T-helper 17 cell (primary cell): ENCODE measurements around the gene TOM1. TPM values are rescaled to one million over a fixed set of nuclear protein-coding genes. Genes with fewer than 3 reads are reported as not detected.

ENCODE experiments used
- ATAC-seq: fragments of 150-1000 bp; cut with Tn5 transposase; 2 replicates; pipeline ENCODE4 v1.10.0; 2021; ENCODE audit warnings: mild to moderate bottlenecking, moderate library complexity
- DNase-seq, 3 donors: peaks; one replicate each; pipeline versions ENCODE4 v3.0.0 to v3.0.0-alpha.2; 2020 to 2021
- H3K9me3 ChIP-seq: one replicate; pipeline ENCODE4 v1.7.0; 2013; ENCODE audit warnings: low read length, mild to moderate bottlenecking; ENCODE audit not compliant: control insufficient read depth, poor library complexity, severe bottlenecking
- H3K27ac Mint-ChIP-seq: one replicate; pipeline ENCODE4 v1.8.0; 2022; ENCODE audit warnings: mild to moderate bottlenecking, moderate library complexity, mixed read lengths
- H3K27me3 Mint-ChIP-seq: one replicate; pipeline ENCODE4 v1.8.0; 2022; ENCODE audit warnings: mixed read lengths
- H3K36me3 Mint-ChIP-seq: one replicate; pipeline ENCODE4 v1.8.0; 2022; ENCODE audit warnings: low read depth, mixed read lengths
- H3K4me1 Mint-ChIP-seq: one replicate; pipeline ENCODE4 v1.8.0; 2022; ENCODE audit warnings: mild to moderate bottlenecking, mixed read lengths
- H3K4me3 Mint-ChIP-seq: one replicate; pipeline ENCODE4 v1.8.0; 2022; ENCODE audit warnings: mild to moderate bottlenecking, moderate library complexity, mixed read lengths
- total RNA-seq, 4 donors: library from RNA in 2 of 4; stranded (reverse) in 2 of 4; gene quantifications; one replicate each; pipeline ENCODE4 v1.2.3 and lab custom pipeline; 2022 to 2026

Gene TOM1
- total RNA-seq, 2 donors from 2014 or later: 166 to 178 TPM

DNA sequence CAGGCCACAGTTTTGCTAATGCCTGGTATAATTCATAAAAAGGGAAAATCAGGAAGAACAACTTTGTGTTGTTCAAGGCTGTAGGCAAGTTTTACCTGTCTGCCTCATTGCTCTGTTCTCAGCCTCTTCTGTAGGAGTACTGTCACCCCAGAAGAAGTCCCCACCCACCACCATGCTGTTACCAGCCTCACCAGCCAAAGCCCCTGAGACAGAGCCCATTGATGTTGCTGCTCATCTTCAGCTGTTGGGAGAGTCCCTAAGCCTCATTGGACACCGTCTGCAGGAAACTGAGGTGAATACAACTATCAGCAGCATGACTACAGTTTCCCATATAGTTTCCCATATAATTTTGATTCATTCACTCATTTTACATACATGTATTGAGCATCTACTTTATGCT is 11.6 kb upstream of the TOM1 start:
- ATAC-seq: no peak
- Mint-ChIP-seq H3K36me3 (peaks cover 2% of the 10 kb centered on the region), H3K27ac (no peak overlapping the region)

DNA sequence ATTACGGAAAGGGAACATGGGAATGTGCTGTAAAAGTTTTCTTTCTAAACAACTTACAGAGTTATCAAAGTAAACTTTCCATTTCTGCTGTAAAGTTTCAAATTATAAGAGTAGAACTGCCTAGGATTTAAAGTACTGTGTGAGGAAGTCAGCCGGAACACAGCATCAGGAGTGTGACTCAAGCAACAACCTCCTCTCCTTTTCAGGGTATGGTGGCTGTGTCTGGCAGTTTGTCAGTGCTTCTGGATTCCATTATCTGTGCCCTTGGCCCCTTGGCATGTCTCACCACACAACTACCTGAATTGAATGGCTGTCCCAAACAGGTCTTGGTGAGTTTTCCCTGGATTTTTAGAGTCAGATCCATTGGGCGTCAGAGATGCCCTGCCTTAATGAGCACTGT is 6.9 kb upstream of the TOM1 start:
- Mint-ChIP-seq H3K4me3 (no peak overlapping the region), H3K4me1 (no peaks in the 10 kb centered on the region), H3K36me3 (peaks cover 6% of the 10 kb centered on the region), H3K27me3 (no peaks in the 10 kb centered on the region), H3K27ac (peak overlapping the region; percentile 59)
- DNase-seq: no peak
- no peak for ATAC-seq
- H3K9me3 ChIP-seq: no peaks in the 10 kb centered on the region

More for the DNA sequence above, 11.6 kb upstream of the TOM1 start:
- no peaks in the 10 kb centered on the region for H3K27me3 Mint-ChIP-seq
- no peak for DNase-seq
- H3K4me1 Mint-ChIP-seq: no peaks in the 10 kb centered on the region
- H3K9me3 ChIP-seq: no peaks in the 10 kb centered on the region
- no peak overlapping the region for H3K4me3 Mint-ChIP-seq

DNA sequence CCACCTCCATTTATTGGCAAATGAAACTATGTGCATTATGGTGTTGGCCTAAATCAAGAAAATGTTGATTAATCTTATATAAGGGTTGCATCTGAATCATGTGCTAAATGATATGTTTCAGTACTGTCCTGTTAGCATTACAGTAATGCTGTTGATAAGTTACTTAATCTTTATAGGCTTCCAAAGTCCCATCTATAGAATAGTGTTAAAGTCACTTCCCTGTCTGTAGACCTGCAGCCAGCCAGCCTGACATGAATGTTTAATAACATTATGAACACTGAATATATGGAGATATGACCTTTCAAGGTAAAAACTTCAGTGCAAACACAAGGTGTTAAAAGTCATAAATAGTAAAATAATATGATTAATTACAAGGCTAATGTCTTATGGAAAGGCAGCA is 3.6 kb upstream of the TOM1 start:
- H3K27me3 Mint-ChIP-seq: no peaks in the 10 kb centered on the region
- DNase-seq (no peak), ATAC-seq (no peak)
- H3K27ac Mint-ChIP-seq: no peak overlapping the region
- H3K9me3 ChIP-seq: no peaks in the 10 kb centered on the region
- peaks cover 6% of the 10 kb centered on the region for H3K36me3 Mint-ChIP-seq
- H3K4me1 Mint-ChIP-seq: peaks cover 8% of the 10 kb centered on the region
- no peak overlapping the region for H3K4me3 Mint-ChIP-seq

DNA sequence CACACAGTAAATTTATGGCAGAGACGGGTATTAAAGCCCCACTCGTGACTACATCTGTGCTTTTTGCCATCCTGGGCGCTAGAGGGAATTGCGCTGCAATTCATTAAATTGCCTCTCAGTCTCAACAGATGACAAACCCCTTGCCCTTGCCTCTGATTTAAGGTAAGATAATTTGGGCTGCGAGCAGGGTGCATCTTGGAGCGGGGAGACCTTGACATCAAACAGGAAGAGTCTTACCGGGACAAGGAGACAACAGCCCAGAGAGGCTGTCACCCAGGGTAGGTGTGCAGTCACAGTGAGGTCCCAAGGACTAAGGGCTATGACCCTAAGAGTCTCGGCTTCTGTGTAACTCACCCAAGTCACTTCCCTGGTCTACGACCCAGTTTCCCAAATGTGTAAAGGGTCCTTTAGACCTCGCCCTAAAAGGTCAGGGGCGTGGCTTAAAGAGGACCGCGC is 449 bp upstream of the TOM1 start:
- H3K27ac Mint-ChIP-seq: peak overlapping the region; percentile 94
- H3K36me3 Mint-ChIP-seq: peaks cover 4% of the 10 kb centered on the region
- peak in 1 of 3 donors; percentile 35 for DNase-seq
- H3K27me3 Mint-ChIP-seq: no peaks in the 10 kb centered on the region
- peaks cover 26% of the 10 kb centered on the region for H3K4me1 Mint-ChIP-seq
- H3K4me3 Mint-ChIP-seq: peak overlapping the region; percentile 97
- H3K9me3 ChIP-seq: no peaks in the 10 kb centered on the region
- peak; percentile 23 for ATAC-seq

DNA sequence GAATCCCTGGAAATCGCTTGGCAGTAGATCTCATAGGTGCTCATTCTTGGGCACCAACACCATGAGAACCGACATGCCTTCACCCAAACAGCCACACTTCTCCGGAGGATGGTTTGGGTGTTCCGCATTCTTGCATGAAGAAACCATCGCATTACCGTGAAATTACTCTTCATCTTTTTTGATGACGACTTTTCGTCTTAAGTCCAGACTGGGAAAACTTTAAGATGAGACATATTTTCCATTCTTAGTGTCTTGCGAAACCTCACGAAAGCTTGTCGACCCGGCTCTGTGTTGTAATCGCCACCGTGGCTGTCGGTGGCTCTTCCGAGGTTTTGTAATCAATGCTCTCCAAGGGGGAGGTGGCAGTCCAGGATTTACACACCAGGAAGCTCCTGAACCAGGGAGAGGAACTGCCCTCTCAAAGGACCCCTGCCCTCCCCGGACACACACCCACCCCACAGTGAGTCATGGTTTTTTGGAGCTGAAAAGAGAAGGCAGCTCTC is 1.7 kb downstream of the TOM1 start:
- H3K27ac Mint-ChIP-seq: peak overlapping the region; percentile 94
- no peaks in the 10 kb centered on the region for H3K27me3 Mint-ChIP-seq
- ATAC-seq (no peak), DNase-seq (no peak)
- H3K4me1 Mint-ChIP-seq: peaks cover 36% of the 10 kb centered on the region
- peaks cover 2% of the 10 kb centered on the region for H3K36me3 Mint-ChIP-seq
- no peaks in the 10 kb centered on the region for H3K9me3 ChIP-seq
- H3K4me3 Mint-ChIP-seq: peak overlapping the region; percentile 97

DNA sequence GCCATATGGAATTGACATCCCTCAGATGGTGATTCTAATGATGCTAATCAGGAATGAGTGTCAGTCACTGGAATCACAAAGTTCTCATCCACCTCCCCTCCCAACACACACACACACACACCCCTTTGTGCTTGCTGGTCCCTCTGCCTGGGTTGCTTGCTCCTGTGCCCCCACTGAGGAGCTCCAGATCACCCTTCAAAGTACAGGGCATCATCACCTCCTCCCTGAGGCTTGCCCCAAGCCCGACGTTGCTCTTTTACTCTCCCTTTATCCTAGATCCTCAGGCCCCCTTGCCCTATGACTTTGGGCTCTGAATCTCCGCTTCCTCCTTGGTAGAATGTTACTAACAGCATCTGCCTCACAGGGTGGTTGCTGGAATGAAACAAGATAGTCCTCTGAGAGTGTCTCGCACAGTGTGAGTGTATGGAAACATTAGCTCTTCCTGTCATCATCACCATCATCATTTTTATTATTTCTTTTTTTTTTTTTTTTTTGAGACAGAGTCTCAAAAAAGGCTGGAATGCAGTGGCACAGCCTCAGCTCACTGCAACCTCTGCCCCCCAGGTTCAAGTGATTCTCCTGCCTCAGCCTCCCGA is 3.4 kb downstream of the TOM1 start:
- H3K27ac Mint-ChIP-seq: peak overlapping the region; percentile 11
- H3K4me1 Mint-ChIP-seq: peaks cover 53% of the 10 kb centered on the region
- H3K36me3 Mint-ChIP-seq: peaks cover 2% of the 10 kb centered on the region
- H3K9me3 ChIP-seq: no peaks in the 10 kb centered on the region
- no peaks in the 10 kb centered on the region for H3K27me3 Mint-ChIP-seq
- ATAC-seq (no peak), DNase-seq (no peak)
- peak overlapping the region; percentile 28 for H3K4me3 Mint-ChIP-seq

DNA sequence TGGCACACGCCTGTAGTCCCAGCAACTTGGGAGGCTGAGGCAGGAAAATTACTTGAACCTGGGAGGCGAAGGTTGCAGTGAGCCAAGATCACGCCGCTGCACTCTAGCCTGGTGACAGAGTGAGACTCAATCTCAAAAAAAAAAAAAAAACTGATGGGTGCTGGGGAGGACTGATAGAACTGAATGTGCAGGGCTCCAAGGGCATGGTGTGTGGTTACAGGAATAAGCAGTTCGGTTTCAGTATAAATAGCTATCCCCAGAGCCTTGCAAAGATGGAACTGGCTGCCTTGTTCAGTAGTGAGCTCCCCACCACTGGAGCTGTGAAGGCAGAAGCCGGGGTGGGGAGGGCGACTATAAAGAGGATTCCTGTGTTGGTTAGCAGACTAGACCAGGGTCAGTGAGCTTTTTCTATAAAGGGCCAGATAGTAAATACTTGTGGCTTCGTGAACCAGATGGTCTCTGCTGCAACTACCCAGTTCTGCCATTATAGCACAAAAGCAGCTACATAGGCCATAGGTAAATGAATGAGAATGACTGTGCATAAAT is 5.9 kb downstream of the TOM1 start:
- Mint-ChIP-seq H3K4me3 (peak overlapping the region; percentile 56), H3K36me3 (peaks cover 2% of the 10 kb centered on the region), H3K27me3 (no peaks in the 10 kb centered on the region), H3K4me1 (peaks cover 70% of the 10 kb centered on the region), H3K27ac (peak overlapping the region; percentile 92)
- H3K9me3 ChIP-seq: no peaks in the 10 kb centered on the region
- ATAC-seq: no peak
- DNase-seq: no peak

DNA sequence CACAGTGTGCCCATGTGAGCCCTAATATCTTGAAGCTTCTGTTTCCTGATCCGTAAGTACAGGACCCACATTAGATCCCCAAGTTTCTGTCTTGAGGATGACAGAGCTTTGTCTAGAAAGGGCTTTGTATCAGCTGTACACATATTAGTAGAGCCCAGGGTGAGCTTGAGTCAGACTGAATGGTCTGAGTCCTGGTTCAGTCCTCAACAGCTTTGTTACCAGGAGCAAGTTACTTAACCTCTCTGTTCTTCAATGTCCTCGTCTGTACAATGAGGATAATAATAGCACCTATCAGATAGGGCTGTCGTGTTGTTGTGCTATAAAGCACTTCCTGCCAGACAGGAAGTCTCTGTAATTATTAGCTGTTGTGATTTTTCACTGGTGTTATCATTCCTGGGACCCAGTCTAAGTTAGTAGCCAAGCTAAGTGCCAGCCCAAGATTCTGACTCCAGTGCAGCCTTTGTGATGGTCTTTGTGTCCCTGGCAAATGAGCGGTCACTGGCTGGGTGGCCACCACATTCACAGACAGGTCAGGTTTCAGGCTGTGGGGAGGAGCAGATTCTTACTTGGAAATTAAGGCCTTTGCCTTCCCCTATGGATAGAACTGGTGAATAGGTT is 6.8 kb downstream of the TOM1 start:
- Mint-ChIP-seq H3K4me1 (peaks cover 73% of the 10 kb centered on the region), H3K27ac (peak overlapping the region; percentile 92), H3K36me3 (peaks cover 2% of the 10 kb centered on the region), H3K4me3 (peak overlapping the region; percentile 61), H3K27me3 (no peaks in the 10 kb centered on the region)
- no peaks in the 10 kb centered on the region for H3K9me3 ChIP-seq
- no peak for DNase-seq
- ATAC-seq: peak; percentile 60

DNA sequence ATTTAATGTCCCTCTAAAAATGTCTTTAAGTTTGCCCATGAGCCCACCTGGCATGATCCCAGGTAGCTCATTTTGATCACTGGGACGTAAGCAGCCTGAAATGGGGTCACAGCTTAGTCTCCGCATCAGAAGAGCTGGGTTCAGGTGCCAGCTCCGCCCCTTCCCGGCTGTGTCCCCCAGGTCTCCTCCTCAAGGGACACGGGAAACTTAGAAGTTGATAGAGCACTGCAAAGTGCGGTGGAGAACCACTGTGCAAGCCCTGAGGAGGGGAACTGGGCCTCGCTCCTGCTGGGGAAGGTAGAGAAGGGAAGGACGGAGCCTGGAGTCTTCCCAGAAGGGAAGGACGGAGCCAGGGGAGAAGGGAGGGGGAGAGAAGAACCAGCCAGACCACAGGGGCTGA is 7.7 kb downstream of the TOM1 start:
- DNase-seq: no peak
- peaks cover 74% of the 10 kb centered on the region for H3K4me1 Mint-ChIP-seq
- H3K4me3 Mint-ChIP-seq: peak overlapping the region; percentile 61
- no peaks in the 10 kb centered on the region for H3K9me3 ChIP-seq
- H3K27ac Mint-ChIP-seq: peak overlapping the region; percentile 92
- ATAC-seq: no peak
- H3K36me3 Mint-ChIP-seq: peaks cover 2% of the 10 kb centered on the region
- no peaks in the 10 kb centered on the region for H3K27me3 Mint-ChIP-seq

DNA sequence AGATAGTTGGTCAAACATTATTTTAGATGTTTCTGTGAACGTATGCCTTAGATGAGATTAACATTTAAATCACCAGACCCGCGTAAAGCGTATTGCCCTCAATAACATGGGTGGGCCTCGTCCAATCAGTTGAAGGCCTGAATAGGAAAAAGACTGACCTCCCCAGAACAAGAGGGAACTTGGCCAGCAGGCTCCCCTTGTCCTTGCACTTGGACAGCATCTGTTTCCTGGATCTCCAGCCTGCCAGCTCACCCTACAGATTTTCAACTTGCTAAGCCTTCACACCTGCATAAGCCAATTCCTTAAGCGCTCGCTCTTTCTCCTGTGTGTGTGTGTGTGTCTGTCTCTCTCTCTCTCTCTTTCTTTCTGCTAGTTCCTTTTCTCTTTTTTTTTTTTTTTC is 8.2 kb downstream of the TOM1 start:
- DNase-seq (no peak), ATAC-seq (no peak)
- no peaks in the 10 kb centered on the region for H3K9me3 ChIP-seq
- H3K4me3 Mint-ChIP-seq: peak overlapping the region; percentile 71
- peaks cover 2% of the 10 kb centered on the region for H3K36me3 Mint-ChIP-seq
- no peaks in the 10 kb centered on the region for H3K27me3 Mint-ChIP-seq
- peak overlapping the region; percentile 92 for H3K27ac Mint-ChIP-seq
- peaks cover 78% of the 10 kb centered on the region for H3K4me1 Mint-ChIP-seq

DNA sequence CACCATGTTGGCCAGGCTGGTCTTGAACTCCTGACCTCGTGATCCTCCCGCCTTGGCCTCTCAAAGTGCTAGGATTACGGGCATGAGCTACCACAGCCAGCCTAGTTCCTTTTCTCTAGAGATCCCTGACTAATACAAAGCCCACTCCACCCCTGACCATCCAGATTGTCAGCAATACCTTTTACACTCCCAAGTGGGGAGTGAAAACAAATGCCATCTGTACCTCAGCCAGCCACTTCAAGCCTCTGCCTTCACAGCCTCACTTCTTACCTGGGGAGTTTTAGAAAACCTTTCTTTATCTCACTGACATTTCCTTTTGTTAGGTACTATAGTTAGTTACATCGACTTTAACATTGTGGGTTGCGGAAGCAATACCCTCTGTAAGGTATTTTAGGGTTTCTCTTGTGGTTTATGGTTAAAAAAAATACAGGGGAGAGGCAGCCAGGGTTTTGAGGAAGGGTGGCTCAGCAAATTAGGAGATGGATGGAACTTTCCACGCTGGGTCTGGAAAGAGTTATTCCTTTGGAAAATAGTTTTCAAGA is 8.9 kb downstream of the TOM1 start:
- H3K4me3 Mint-ChIP-seq: peak overlapping the region; percentile 71
- H3K27me3 Mint-ChIP-seq: no peaks in the 10 kb centered on the region
- no peak for DNase-seq
- peaks cover 77% of the 10 kb centered on the region for H3K4me1 Mint-ChIP-seq
- ATAC-seq: peak; percentile 58
- H3K27ac Mint-ChIP-seq: peak overlapping the region; percentile 92
- no peaks in the 10 kb centered on the region for H3K36me3 Mint-ChIP-seq
- H3K9me3 ChIP-seq: no peaks in the 10 kb centered on the region

DNA sequence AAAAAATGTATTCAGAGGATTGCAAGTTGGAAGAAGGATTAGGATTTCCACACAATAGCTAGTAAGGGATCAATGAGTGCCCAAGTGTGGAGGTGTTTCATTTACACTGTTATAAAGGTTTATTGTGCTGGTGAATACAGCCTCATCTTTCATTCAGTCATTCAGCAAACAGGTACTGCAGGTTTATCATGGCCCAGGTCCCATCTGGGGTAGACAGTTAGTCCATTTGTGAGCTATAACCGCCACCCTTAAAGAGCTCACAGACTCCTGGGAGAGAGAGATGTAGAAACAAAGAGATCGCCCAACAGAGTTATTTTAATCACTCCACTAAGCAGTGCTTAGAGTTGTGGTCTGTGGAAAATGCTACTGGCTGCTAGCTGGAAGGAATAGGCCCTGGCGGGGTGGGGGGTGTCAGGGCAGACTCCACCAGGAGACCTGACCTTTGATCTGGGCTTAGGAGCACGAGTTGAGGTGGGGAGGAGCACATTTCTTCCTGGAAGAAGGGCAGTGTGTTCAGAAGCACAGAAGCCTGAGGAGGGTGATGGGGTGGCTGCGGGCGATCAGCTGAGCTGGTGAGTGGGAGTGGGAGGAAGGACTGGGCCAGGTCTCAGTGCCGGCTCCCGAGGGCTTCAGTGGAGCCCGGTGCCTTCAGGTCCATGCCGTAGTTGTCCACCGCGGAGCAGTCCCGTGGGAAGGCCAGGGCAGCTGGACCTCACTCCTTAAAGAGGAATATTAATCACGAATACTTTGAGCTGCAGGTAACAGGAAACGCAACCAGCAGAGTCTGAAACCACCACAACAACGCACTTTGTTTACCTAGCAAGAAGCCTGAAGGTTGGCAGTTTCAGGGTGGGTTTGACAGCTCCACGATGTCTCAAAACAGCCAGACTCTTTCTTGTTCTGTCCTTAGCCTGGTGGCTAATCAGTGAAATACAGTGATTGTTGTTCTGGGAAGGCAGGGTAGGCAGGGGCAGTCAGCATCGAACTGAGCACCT is 11.2 kb downstream of the TOM1 start:
- peak overlapping the region; percentile 82 for H3K4me3 Mint-ChIP-seq
- DNase-seq: no peak
- H3K9me3 ChIP-seq: no peaks in the 10 kb centered on the region
- ATAC-seq: peak; percentile 20
- peak overlapping the region; percentile 92 for H3K27ac Mint-ChIP-seq
- H3K36me3 Mint-ChIP-seq: peaks cover 2% of the 10 kb centered on the region
- no peaks in the 10 kb centered on the region for H3K27me3 Mint-ChIP-seq
- H3K4me1 Mint-ChIP-seq: peaks cover 79% of the 10 kb centered on the region
